ENCODE results near the gene OR4D9. TPM values are rescaled to one million over a fixed set of nuclear protein-coding genes. Genes with fewer than 3 reads are reported as not detected.
"Not testable (repeated sequence)": the region's sequence is repeated elsewhere in the genome, so short reads cannot be mapped to it uniquely, and the experiment has no call there.

OR4D9 gene
- total RNA-seq = not detected

GRCh38 chr11:59510941-59511589, at the start of gene OR4D9:
OR4D9 (plus strand) TSS chr11:59511539; CDS start chr11:59514913, 3,374 bp downstream.
- peak within 1 kb of the TSS; percentile 83 for H3K27ac Mint-ChIP-seq
- CTCF ChIA-PET = interaction anchor here (0.9 to 3.6 kb wide), 4 partner anchors 14 to 39 kb away, joined by 3 to 20 read pairs (median 4); no protein-coding TSS in a partner anchor
- H3K36me3 Mint-ChIP-seq = peaks cover 7% of the 10 kb centered on the region
- no peak within 1 kb of the TSS for H3K4me3 Mint-ChIP-seq
- ATAC-seq (peak; percentile 75), DNase-seq (no peak)
- H3K4me1 Mint-ChIP-seq = peaks cover 26% of the 10 kb centered on the region
- H3K9me3 Mint-ChIP-seq (ENCODE audit: low read depth) = no peaks in the 10 kb centered on the region
- peaks cover 14% of the 10 kb centered on the region for H3K27me3 Mint-ChIP-seq

- H3K36me3 Mint-ChIP-seq = no peaks in the 10 kb centered on the region
Measured at GRCh38 chr11:59463190-59463641, 48.1 kb upstream of the OR4D9 start.

GRCh38 chr11:59473015-59473414, 38.3 kb upstream of the OR4D9 start, which contains the start of gene OR4D10:
OR4D10 (plus strand) TSS chr11:59473315; CDS start chr11:59477430, 4,115 bp downstream.
- DNase-seq (no peak), ATAC-seq (no peak)
- Mint-ChIP-seq H3K36me3 (no peaks in the 10 kb centered on the region), H3K4me3 (no peak within 1 kb of the TSS), H3K4me1 (no peaks in the 10 kb centered on the region), H3K27ac (no peak within 1 kb of the TSS), H3K27me3 (peaks cover 6% of the 10 kb centered on the region), H3K9me3 (ENCODE audit: low read depth) (no peaks in the 10 kb centered on the region)
- CTCF ChIA-PET = no interaction called here

More at GRCh38 chr11:59463190-59463641, 48.1 kb upstream of the OR4D9 start:
- ATAC-seq = no peak
- no peak overlapping the region for H3K4me3 Mint-ChIP-seq
- H3K9me3 Mint-ChIP-seq (ENCODE audit: low read depth) = peaks cover 2% of the 10 kb centered on the region
- CTCF ChIA-PET = no interaction called here
- H3K27me3 Mint-ChIP-seq = peaks cover 21% of the 10 kb centered on the region
- H3K27ac Mint-ChIP-seq = no peak overlapping the region
- DNase-seq = no peak
- H3K4me1 Mint-ChIP-seq = no peaks in the 10 kb centered on the region

- no peak overlapping the region for H3K4me3 Mint-ChIP-seq
- CTCF ChIA-PET = no interaction called here
- H3K4me1 Mint-ChIP-seq = no peaks in the 10 kb centered on the region
- no peak for ATAC-seq
- H3K36me3 Mint-ChIP-seq = no peaks in the 10 kb centered on the region
- H3K27me3 Mint-ChIP-seq = peaks cover 11% of the 10 kb centered on the region
- no peaks in the 10 kb centered on the region for H3K9me3 Mint-ChIP-seq (ENCODE audit: low read depth)
- no peak overlapping the region for H3K27ac Mint-ChIP-seq
- no peak for DNase-seq
Measured at GRCh38 chr11:59475176-59475575, 36.2 kb upstream of the OR4D9 start.

DNA sequence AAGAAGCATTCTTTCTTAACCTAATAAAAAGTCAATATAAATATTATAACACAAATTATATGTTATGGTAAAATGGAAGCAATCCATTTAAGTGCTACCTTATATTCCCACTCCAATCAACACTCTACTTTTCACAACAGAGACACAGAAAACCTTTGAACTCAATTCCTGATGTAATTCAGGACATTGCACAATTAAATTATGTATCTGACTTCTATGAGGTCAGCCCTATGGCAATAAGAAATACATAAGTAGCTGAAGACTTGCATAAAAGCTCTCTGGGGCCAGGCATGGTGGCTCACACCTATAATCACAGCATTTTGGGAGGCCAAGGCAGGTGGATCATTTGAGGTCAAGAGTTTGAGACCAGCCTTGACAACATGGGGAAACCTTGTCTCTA, 31.4 kb upstream of the OR4D9 start:
- no peak overlapping the region for H3K27ac Mint-ChIP-seq
- ATAC-seq = no peak
- no peak overlapping the region for H3K4me3 Mint-ChIP-seq
- no peak for DNase-seq
- peaks cover 11% of the 10 kb centered on the region for H3K27me3 Mint-ChIP-seq
- no peaks in the 10 kb centered on the region for H3K9me3 Mint-ChIP-seq (ENCODE audit: low read depth)
- no peaks in the 10 kb centered on the region for H3K36me3 Mint-ChIP-seq
- CTCF ChIA-PET = no interaction called here
- H3K4me1 Mint-ChIP-seq = no peaks in the 10 kb centered on the region

- no peaks in the 10 kb centered on the region for H3K36me3 Mint-ChIP-seq
- no peaks in the 10 kb centered on the region for H3K4me1 Mint-ChIP-seq
- DNase-seq (no peak), ATAC-seq (no peak)
- H3K9me3 Mint-ChIP-seq (ENCODE audit: low read depth) = no peaks in the 10 kb centered on the region
- peaks cover 14% of the 10 kb centered on the region for H3K27me3 Mint-ChIP-seq
- no peak overlapping the region for H3K27ac Mint-ChIP-seq
- CTCF ChIA-PET = no interaction called here
- no peak overlapping the region for H3K4me3 Mint-ChIP-seq
Measured at GRCh38 chr11:59480359-59480758, 31.0 kb upstream of the OR4D9 start.

GRCh38 chr11:59501931-59502330, 9.4 kb upstream of the OR4D9 start:
- Mint-ChIP-seq H3K4me1 (peaks cover 4% of the 10 kb centered on the region), H3K27me3 (peaks cover 47% of the 10 kb centered on the region), H3K9me3 (ENCODE audit: low read depth) (no peaks in the 10 kb centered on the region), H3K27ac (no peak overlapping the region), H3K36me3 (peaks cover 1% of the 10 kb centered on the region), H3K4me3 (no peak overlapping the region)
- CTCF ChIA-PET = interaction anchor here (1.5 kb wide), 1 partner anchor 35 kb away, joined by 3 read pairs; no protein-coding TSS in a partner anchor
- no peak for ATAC-seq
- no peak for DNase-seq

DNA sequence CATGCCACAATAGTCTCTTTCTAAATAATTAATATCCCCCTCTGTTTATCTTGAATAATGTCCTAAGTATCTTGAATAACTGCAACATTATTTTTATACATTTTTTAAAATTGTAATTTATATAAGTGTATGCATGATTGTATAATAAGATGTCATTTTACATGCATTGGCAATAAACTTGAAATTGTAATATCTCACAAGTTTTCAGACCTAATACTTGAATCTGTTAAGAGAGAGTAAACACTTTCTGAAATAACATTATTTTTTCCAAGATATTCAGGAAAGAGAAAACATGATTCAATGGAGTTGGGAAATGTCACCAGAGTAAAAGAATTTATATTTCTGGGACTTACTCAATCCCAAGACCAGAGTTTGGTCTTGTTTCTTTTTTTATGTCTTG, 8.1 kb upstream of the OR4D9 start, which contains the start of gene OR4D11:
Gene OR4D11 (plus strand): TSS at position 301 of the 400 bp plus-strand sequence. CDS start 0 bp downstream, at position 301.
- ATAC-seq (no peak), DNase-seq (no peak)
- no peak within 1 kb of the TSS for H3K27ac Mint-ChIP-seq
- no peak within 1 kb of the TSS for H3K4me3 Mint-ChIP-seq
- H3K4me1 Mint-ChIP-seq = peaks cover 4% of the 10 kb centered on the region
- H3K27me3 Mint-ChIP-seq = peaks cover 38% of the 10 kb centered on the region
- CTCF ChIA-PET = no interaction called here
- peaks cover 1% of the 10 kb centered on the region for H3K36me3 Mint-ChIP-seq
- H3K9me3 Mint-ChIP-seq (ENCODE audit: low read depth) = no peaks in the 10 kb centered on the region

- Mint-ChIP-seq H3K27me3 (peaks cover 14% of the 10 kb centered on the region), H3K4me3 (no peak overlapping the region), H3K4me1 (peaks cover 26% of the 10 kb centered on the region), H3K9me3 (ENCODE audit: low read depth) (no peaks in the 10 kb centered on the region), H3K27ac (peak overlapping the region; percentile 83), H3K36me3 (peaks cover 7% of the 10 kb centered on the region)
- DNase-seq = no peak
- no peak for ATAC-seq
- CTCF ChIA-PET = interaction anchor here (1.3 to 3.6 kb wide), 2 partner anchors 13 to 26 kb away, joined by 4 to 20 read pairs; no protein-coding TSS in a partner anchor
Measured at GRCh38 chr11:59511675-59512074, 336 bp downstream of the OR4D9 start.

- peaks cover 36% of the 10 kb centered on the region for H3K27me3 Mint-ChIP-seq
- H3K27ac Mint-ChIP-seq; DNase-seq; H3K9me3 Mint-ChIP-seq (ENCODE audit: low read depth); H3K4me1 Mint-ChIP-seq; H3K36me3 Mint-ChIP-seq; CTCF ChIA-PET; ATAC-seq; H3K4me3 Mint-ChIP-seq: not testable (repeated sequence)
Measured at GRCh38 chr11:59520139-59520538, 8.8 kb downstream of the OR4D9 start.

- DNase-seq = no peak
- ATAC-seq = no peak
- no peaks in the 10 kb centered on the region for H3K36me3 Mint-ChIP-seq
- CTCF ChIA-PET = no interaction called here
- no peaks in the 10 kb centered on the region for H3K9me3 Mint-ChIP-seq (ENCODE audit: low read depth)
- H3K4me1 Mint-ChIP-seq = no peaks in the 10 kb centered on the region
- no peak overlapping the region for H3K27ac Mint-ChIP-seq
- H3K4me3 Mint-ChIP-seq = no peak overlapping the region
- H3K27me3 Mint-ChIP-seq = peaks cover 35% of the 10 kb centered on the region
Measured at GRCh38 chr11:59520741-59521140, 9.4 kb downstream of the OR4D9 start.

GRCh38 chr11:59523541-59523940, 12.2 kb downstream of the OR4D9 start:
- Mint-ChIP-seq H3K27ac (no peak overlapping the region), H3K4me3 (no peak overlapping the region), H3K9me3 (ENCODE audit: low read depth) (no peaks in the 10 kb centered on the region), H3K4me1 (no peaks in the 10 kb centered on the region), H3K36me3 (no peaks in the 10 kb centered on the region), H3K27me3 (peaks cover 32% of the 10 kb centered on the region)
- DNase-seq (no peak), ATAC-seq (no peak)
- CTCF ChIA-PET = no interaction called here

- Mint-ChIP-seq H3K27me3 (peaks cover 18% of the 10 kb centered on the region), H3K36me3 (no peaks in the 10 kb centered on the region), H3K4me3 (no peak overlapping the region), H3K27ac (no peak overlapping the region), H3K4me1 (no peaks in the 10 kb centered on the region), H3K9me3 (ENCODE audit: low read depth) (no peaks in the 10 kb centered on the region)
- CTCF ChIA-PET = interaction anchor here (0.6 to 1.4 kb wide), 4 partner anchors 9 to 45 kb away, joined by 3 to 7 read pairs (median 3); no protein-coding TSS in a partner anchor
- ATAC-seq (no peak), DNase-seq (no peak)
Measured at GRCh38 chr11:59528711-59529110, 17.4 kb downstream of the OR4D9 start.

DNA sequence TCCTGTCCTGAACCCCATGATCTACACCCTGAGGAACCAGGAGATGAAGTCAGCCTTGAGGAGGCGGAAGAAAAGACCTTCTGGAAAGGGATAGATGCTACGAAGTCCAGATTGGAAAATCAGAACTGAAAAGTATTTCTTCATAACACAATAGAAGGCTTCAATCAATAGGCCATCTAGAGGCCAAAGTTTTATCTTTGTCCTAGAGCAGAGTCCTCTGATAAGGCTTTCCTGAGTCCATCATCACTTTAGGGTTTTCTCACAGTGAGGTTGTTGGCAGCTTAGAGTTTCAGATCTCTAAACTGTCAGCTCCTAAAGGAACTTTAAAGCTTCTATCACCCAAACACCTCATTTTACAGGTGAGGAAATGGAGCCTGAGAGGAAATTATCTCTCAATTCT, 21.3 kb downstream of the OR4D9 start:
- H3K36me3 Mint-ChIP-seq = no peaks in the 10 kb centered on the region
- peaks cover 3% of the 10 kb centered on the region for H3K27me3 Mint-ChIP-seq
- no peaks in the 10 kb centered on the region for H3K9me3 Mint-ChIP-seq (ENCODE audit: low read depth)
- H3K4me3 Mint-ChIP-seq = no peak overlapping the region
- CTCF ChIA-PET = no interaction called here
- DNase-seq (no peak), ATAC-seq (no peak)
- H3K4me1 Mint-ChIP-seq = peaks cover 6% of the 10 kb centered on the region
- no peak overlapping the region for H3K27ac Mint-ChIP-seq

All from activated CD8-positive, alpha-beta memory T cell treated with anti-CD3 and anti-CD28 coated beads, Interleukin-2, amount 10 ng/mL, durations not matched to agents 7 days and 5 days (primary cell).